ENCODE results near the gene ITGA6.

DNA sequence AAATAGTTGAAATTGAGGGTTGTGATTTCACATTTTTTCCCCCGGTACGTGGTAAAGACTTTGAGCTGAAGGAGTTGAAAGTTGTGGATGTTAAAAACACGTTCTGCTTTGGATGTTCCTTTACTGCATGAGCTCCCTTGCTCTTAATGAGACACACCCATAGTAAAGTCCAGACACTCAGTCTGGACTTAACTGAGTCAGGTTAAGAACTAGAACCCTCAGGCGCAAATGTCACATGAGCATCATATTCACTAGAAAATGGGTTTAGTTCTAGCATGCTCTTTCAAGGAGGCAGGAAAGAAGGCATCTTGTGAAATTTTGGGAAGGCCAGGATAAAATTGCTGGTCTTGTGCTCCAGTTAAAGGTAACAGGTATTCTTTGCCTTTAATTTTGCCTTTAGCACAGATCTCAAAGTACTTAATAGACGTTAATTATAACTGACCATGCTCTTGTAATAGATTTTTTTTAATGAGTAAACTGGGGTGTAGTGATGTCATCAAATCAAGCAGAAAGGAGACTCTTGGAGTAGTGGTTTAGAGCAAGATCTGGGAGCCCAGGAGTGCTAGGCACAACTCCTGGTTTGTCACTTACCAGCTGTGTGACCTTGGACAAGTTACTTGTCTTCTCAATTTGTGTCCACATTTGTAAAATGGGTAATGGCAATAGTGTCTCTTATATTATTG, 20.6 kb downstream of the ITGA6 start:
- TF ChIP-seq, protein P1, sequence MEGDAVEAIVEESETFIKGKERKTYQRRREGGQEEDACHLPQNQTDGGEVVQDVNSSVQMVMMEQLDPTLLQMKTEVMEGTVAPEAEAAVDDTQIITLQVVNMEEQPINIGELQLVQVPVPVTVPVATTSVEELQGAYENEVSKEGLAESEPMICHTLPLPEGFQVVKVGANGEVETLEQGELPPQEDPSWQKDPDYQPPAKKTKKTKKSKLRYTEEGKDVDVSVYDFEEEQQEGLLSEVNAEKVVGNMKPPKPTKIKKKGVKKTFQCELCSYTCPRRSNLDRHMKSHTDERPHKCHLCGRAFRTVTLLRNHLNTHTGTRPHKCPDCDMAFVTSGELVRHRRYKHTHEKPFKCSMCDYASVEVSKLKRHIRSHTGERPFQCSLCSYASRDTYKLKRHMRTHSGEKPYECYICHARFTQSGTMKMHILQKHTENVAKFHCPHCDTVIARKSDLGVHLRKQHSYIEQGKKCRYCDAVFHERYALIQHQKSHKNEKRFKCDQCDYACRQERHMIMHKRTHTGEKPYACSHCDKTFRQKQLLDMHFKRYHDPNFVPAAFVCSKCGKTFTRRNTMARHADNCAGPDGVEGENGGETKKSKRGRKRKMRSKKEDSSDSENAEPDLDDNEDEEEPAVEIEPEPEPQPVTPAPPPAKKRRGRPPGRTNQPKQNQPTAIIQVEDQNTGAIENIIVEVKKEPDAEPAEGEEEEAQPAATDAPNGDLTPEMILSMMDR (IDR thresholded peaks at IDR 0.05), result no peak
- TF ChIP-seq POLR2A (IDR thresholded peaks at IDR 0.05), result no peak
